WTC11 (cell line): ENCODE results near the gene NES. TPM values are rescaled to one million over a fixed set of nuclear protein-coding genes. Genes with fewer than 3 reads are reported as not detected.

Experiments used
- ATAC-seq: fragments of 200-7000 bp; cut with Tn5 transposase; 2 replicates; pipeline ENCODE4 v1.10.0; 2021; ENCODE audit warnings: mild to moderate bottlenecking, moderate library complexity
- CTCF ChIA-PET: fragments of 300-600 bp; sonication (Branson Sonifier 250); formaldehyde crosslinking; loops from one replicate; lab custom pipeline; 2021; ENCODE audit warnings: antibody characterized with exemption; lab: Charles Lee
- POLR2A ChIA-PET: fragments of 350-600 bp; sonication (Branson Sonifier 250); formaldehyde crosslinking; loops from one replicate; lab custom pipeline; 2021; ENCODE audit warnings: antibody characterized with exemption; lab: Charles Lee
- DNase-seq: peaks from one replicate; pipeline ENCODE4 v3.0.0; 2021; ENCODE audit warnings: low spot score
- H3K27ac Mint-ChIP-seq: 2 replicates; pipeline ENCODE4 v1.8.0; 2021; ENCODE audit warnings: mixed read lengths
- H3K27me3 Mint-ChIP-seq: 2 replicates; pipeline ENCODE4 v1.8.0; 2021; ENCODE audit warnings: low read depth, mild to moderate bottlenecking, moderate library complexity, mixed read lengths
- H3K36me3 Mint-ChIP-seq: 2 replicates; pipeline ENCODE4 v1.8.0; 2021; ENCODE audit warnings: mixed read lengths
- H3K4me1 Mint-ChIP-seq: 2 replicates; pipeline ENCODE4 v1.8.0; 2022; ENCODE audit warnings: mixed read lengths
- H3K4me3 Mint-ChIP-seq: 2 replicates; pipeline ENCODE4 v1.8.0; 2021; ENCODE audit warnings: mild to moderate bottlenecking, moderate library complexity, mixed read lengths
- H3K9me3 Mint-ChIP-seq: 2 replicates; pipeline ENCODE4 v1.8.0; 2021; ENCODE audit warnings: mixed read lengths
- CREB1 ChIP-seq: sonication (generic); formaldehyde crosslinking; IDR thresholded peaks from 2 replicates; pipeline ENCODE4 v1.8.0; 2023; ENCODE audit warnings: mild to moderate bottlenecking, missing genetic modification reagents
- CREM ChIP-seq: sonication (generic); formaldehyde crosslinking; IDR thresholded peaks from 2 replicates; pipeline ENCODE4 v1.8.1; 2022; ENCODE audit warnings: mild to moderate bottlenecking, missing genetic modification reagents, moderate library complexity
- EMX1 ChIP-seq: fragments of 250-450 bp; sonication (Bioruptor Pico); IDR thresholded peaks from 2 replicates; pipeline ENCODE4 v1.8.0; 2021; ENCODE audit warnings: mild to moderate bottlenecking
- ETV6 ChIP-seq: sonication (generic); formaldehyde crosslinking; IDR thresholded peaks from 2 replicates; pipeline ENCODE4 v1.8.1; 2022; ENCODE audit warnings: mild to moderate bottlenecking, missing genetic modification reagents
- HMGA2 ChIP-seq: fragments of 250-450 bp; sonication (Bioruptor Pico); IDR thresholded peaks from 2 replicates; pipeline ENCODE4 v1.4.0; 2021; ENCODE audit warnings: mild to moderate bottlenecking, moderate library complexity
- IRF2 ChIP-seq: sonication (generic); formaldehyde crosslinking; IDR thresholded peaks from 2 replicates; pipeline ENCODE4 v1.8.0; 2022; ENCODE audit warnings: low read depth, missing genetic modification reagents, borderline replicate concordance
- JAZF1 ChIP-seq: fragments of 250-450 bp; sonication (Bioruptor Pico); IDR thresholded peaks from 2 replicates; pipeline ENCODE4 v1.9.0; 2021; ENCODE audit warnings: moderate library complexity, mild to moderate bottlenecking, inconsistent platforms
- JUN ChIP-seq: sonication (generic); formaldehyde crosslinking; IDR thresholded peaks from 2 replicates; pipeline ENCODE4 v1.8.0; 2023; ENCODE audit warnings: mild to moderate bottlenecking, missing genetic modification reagents
- NFE2L1 ChIP-seq: sonication (generic); formaldehyde crosslinking; IDR thresholded peaks from 2 replicates; pipeline ENCODE4 v1.8.1; 2023; ENCODE audit warnings: missing genetic modification reagents
- OVOL2 ChIP-seq: fragments of 250-450 bp; sonication (Bioruptor Pico); IDR thresholded peaks from 2 replicates; pipeline ENCODE4 v1.9.0; 2021; ENCODE audit warnings: mild to moderate bottlenecking, borderline replicate concordance
- PREB ChIP-seq: sonication (generic); formaldehyde crosslinking; IDR thresholded peaks from 2 replicates; pipeline ENCODE4 v1.8.1; 2022; ENCODE audit warnings: mild to moderate bottlenecking, missing genetic modification reagents, moderate library complexity, borderline replicate concordance
- RELA ChIP-seq: sonication (generic); formaldehyde crosslinking; IDR thresholded peaks from 2 replicates; pipeline ENCODE4 v1.8.1; 2022; ENCODE audit warnings: missing genetic modification reagents, mild to moderate bottlenecking, borderline replicate concordance
- SMAD3 ChIP-seq: sonication (generic); formaldehyde crosslinking; IDR thresholded peaks from 2 replicates; pipeline ENCODE4 v1.8.0; 2022; ENCODE audit warnings: missing genetic modification reagents, mild to moderate bottlenecking, borderline replicate concordance
- SMAD4 ChIP-seq: sonication (generic); formaldehyde crosslinking; IDR thresholded peaks from 2 replicates; pipeline ENCODE4 v1.8.0; 2022; ENCODE audit warnings: mild to moderate bottlenecking, missing genetic modification reagents
- SOX15 ChIP-seq: fragments of 250-450 bp; sonication (Bioruptor Pico); IDR thresholded peaks from 2 replicates; pipeline ENCODE4 v1.9.0; 2021; ENCODE audit warnings: mild to moderate bottlenecking
- TCF7 ChIP-seq: sonication (generic); formaldehyde crosslinking; IDR thresholded peaks from 2 replicates; pipeline ENCODE4 v1.8.0; 2022; ENCODE audit warnings: mild to moderate bottlenecking, low read depth, missing genetic modification reagents, moderate library complexity
- TEAD4 ChIP-seq: sonication (generic); formaldehyde crosslinking; IDR thresholded peaks from 2 replicates; pipeline ENCODE4 v1.8.0; 2022; ENCODE audit warnings: mild to moderate bottlenecking, missing genetic modification reagents
- ZMAT4 ChIP-seq: fragments of 250-450 bp; sonication (Bioruptor Pico); IDR thresholded peaks from 2 replicates; pipeline ENCODE4 v1.9.0; 2021; ENCODE audit warnings: mild to moderate bottlenecking
- ZNF317 ChIP-seq: sonication (generic); formaldehyde crosslinking; IDR thresholded peaks from 2 replicates; pipeline ENCODE4 v1.8.1; 2023; ENCODE audit warnings: low read depth, mild to moderate bottlenecking, moderate library complexity, missing genetic modification reagents, borderline replicate concordance
- ZNF423 ChIP-seq: fragments of 250-450 bp; sonication (Bioruptor Pico); IDR thresholded peaks from 2 replicates; pipeline ENCODE4 v2.1.2; 2022; ENCODE audit warnings: mild to moderate bottlenecking, moderate library complexity
- total RNA-seq: library from RNA; stranded (reverse); gene quantifications from 3 replicates; pipeline ENCODE4 v1.2.3, GENCODE V29; 2021
- TF ChIP-seq, protein P1 (sequence below): sonication (generic); formaldehyde crosslinking; IDR thresholded peaks from 2 replicates; pipeline ENCODE4 v1.8.0; 2023; ENCODE audit warnings: mild to moderate bottlenecking, missing genetic modification reagents
- TF ChIP-seq, protein P2 (sequence below): fragments of 250-450 bp; sonication (Bioruptor Pico); conservative IDR thresholded peaks from 2 replicates; pipeline ENCODE4 v1.9.0; 2021; ENCODE audit warnings: mild to moderate bottlenecking
- TF ChIP-seq, protein P3 (sequence below): sonication (generic); formaldehyde crosslinking; IDR thresholded peaks from 2 replicates; pipeline ENCODE4 v1.8.1; 2022; ENCODE audit warnings: low read depth, mild to moderate bottlenecking, moderate library complexity, missing genetic modification reagents, borderline replicate concordance
- TF ChIP-seq, protein P4 (sequence below): fragments of 200-600 bp; IDR thresholded peaks from 2 replicates; pipeline ENCODE4 v1.8.0; 2022; ENCODE audit warnings: antibody characterized with exemption

Gene NES
- total RNA-seq, 1 experiment from 2014 or later: 127 TPM

DNA sequence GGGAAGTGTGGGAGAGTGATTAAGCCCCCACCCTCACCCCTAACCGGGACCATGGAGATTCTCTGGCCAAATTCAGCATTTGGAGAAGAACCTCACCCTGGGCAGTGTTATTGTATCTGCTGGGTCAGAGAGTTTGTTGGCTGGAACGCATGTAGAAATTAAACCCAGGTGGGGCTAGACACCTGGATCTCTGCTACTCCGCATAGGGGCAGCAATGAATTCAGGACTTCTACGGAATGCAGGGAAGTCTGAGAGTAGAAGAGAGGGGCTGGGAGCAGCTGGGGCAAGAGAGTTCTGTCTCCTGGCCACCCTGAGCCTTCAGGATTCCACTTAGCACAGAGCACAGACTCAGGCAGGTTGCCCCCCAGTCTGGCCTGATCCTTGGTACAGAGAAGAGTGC lies 31.8 kb upstream of the NES start:
- ATAC-seq (no peak), DNase-seq (no peak)
- peaks cover 61% of the 10 kb centered on the region for H3K4me1 Mint-ChIP-seq
- no peaks in the 10 kb centered on the region for H3K9me3 Mint-ChIP-seq
- H3K27ac Mint-ChIP-seq: no peak overlapping the region; the same call in 1 of the 2 replicates
- TF ChIP-seq, protein P1, sequence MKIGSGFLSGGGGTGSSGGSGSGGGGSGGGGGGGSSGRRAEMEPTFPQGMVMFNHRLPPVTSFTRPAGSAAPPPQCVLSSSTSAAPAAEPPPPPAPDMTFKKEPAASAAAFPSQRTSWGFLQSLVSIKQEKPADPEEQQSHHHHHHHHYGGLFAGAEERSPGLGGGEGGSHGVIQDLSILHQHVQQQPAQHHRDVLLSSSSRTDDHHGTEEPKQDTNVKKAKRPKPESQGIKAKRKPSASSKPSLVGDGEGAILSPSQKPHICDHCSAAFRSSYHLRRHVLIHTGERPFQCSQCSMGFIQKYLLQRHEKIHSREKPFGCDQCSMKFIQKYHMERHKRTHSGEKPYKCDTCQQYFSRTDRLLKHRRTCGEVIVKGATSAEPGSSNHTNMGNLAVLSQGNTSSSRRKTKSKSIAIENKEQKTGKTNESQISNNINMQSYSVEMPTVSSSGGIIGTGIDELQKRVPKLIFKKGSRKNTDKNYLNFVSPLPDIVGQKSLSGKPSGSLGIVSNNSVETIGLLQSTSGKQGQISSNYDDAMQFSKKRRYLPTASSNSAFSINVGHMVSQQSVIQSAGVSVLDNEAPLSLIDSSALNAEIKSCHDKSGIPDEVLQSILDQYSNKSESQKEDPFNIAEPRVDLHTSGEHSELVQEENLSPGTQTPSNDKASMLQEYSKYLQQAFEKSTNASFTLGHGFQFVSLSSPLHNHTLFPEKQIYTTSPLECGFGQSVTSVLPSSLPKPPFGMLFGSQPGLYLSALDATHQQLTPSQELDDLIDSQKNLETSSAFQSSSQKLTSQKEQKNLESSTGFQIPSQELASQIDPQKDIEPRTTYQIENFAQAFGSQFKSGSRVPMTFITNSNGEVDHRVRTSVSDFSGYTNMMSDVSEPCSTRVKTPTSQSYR (CRISPR knock-in tag): no peak
- TF ChIP-seq, protein P2, sequence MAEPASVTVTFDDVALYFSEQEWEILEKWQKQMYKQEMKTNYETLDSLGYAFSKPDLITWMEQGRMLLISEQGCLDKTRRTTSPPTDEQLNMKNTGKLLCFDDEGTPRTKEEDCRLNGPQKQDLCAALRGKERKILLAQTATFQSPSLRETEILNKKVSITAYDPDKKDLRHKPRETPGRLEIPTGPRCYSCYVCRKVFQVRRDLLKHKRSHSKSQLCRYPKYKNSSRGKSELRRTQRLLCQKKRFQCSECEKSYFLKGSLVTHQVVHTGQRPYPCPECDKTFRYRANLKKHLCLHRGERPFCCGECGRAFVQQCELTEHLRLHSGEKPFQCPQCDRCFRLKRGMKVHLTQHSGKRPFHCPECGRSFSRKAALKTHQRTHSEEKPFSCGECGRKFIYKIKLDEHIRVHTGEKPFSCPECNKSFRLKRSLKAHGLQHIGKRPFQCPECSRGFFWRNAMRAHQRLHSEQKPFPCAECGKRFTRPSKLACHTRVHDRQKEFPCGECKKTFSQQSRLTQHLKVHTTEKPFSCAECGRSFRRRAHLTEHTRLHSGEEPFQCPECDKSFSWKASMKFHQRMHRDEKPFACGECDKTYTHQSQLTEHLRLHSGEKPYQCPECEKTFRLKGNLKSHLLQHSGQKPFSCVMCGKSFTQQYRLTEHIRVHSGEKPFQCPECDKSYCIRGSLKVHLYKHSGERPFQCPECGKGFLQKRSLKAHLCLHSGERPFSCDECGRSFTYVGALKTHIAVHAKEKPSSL (CRISPR knock-in tag): no peak
- TF ChIP-seq, protein P3, sequence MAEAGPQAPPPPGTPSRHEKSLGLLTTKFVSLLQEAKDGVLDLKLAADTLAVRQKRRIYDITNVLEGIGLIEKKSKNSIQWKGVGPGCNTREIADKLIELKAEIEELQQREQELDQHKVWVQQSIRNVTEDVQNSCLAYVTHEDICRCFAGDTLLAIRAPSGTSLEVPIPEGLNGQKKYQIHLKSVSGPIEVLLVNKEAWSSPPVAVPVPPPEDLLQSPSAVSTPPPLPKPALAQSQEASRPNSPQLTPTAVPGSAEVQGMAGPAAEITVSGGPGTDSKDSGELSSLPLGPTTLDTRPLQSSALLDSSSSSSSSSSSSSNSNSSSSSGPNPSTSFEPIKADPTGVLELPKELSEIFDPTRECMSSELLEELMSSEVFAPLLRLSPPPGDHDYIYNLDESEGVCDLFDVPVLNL: no peak
- TF ChIP-seq JUN: no peak
- no peak for TF ChIP-seq SMAD4 (CRISPR knock-in tag)
- TF ChIP-seq RELA (CRISPR knock-in tag): no peak
- TF ChIP-seq HMGA2: no peak
- no peak for TF ChIP-seq SOX15 (CRISPR knock-in tag)
- TF ChIP-seq PREB: no peak
- TF ChIP-seq CREB1 (CRISPR knock-in tag): no peak
- no peak for TF ChIP-seq CREM (CRISPR knock-in tag)
- no peak for TF ChIP-seq EMX1 (CRISPR knock-in tag)
- TF ChIP-seq, protein P4, sequence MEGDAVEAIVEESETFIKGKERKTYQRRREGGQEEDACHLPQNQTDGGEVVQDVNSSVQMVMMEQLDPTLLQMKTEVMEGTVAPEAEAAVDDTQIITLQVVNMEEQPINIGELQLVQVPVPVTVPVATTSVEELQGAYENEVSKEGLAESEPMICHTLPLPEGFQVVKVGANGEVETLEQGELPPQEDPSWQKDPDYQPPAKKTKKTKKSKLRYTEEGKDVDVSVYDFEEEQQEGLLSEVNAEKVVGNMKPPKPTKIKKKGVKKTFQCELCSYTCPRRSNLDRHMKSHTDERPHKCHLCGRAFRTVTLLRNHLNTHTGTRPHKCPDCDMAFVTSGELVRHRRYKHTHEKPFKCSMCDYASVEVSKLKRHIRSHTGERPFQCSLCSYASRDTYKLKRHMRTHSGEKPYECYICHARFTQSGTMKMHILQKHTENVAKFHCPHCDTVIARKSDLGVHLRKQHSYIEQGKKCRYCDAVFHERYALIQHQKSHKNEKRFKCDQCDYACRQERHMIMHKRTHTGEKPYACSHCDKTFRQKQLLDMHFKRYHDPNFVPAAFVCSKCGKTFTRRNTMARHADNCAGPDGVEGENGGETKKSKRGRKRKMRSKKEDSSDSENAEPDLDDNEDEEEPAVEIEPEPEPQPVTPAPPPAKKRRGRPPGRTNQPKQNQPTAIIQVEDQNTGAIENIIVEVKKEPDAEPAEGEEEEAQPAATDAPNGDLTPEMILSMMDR: no peak
- ChIA-PET CTCF (interaction anchor here (0.8 to 25.2 kb wide), 8 partner anchors 11 to 365 kb away, joined by 3 to 1553 read pairs (median 20); partner anchors contain the start of genes INSRR, ISG20L2, METTL25B and NES), POLR2A (interaction anchor here (1.0 to 5.4 kb wide), 5 partner anchors 17 to 32 kb away, joined by 3 to 195 read pairs (median 9); partner anchors contain the start of genes ISG20L2, METTL25B and NES)
- no peaks in the 10 kb centered on the region for H3K36me3 Mint-ChIP-seq
- peak overlapping the region; percentile 84 for H3K4me3 Mint-ChIP-seq
- H3K27me3 Mint-ChIP-seq: peaks cover 13% of the 10 kb centered on the region

GRCh38 chr1:156708218-156708661 lies 31.0 kb upstream of the NES start:
- H3K9me3 Mint-ChIP-seq: no peaks in the 10 kb centered on the region
- H3K27me3 Mint-ChIP-seq: peaks cover 21% of the 10 kb centered on the region
- peak; percentile 69 for DNase-seq
- CTCF ChIA-PET: interaction anchor here (0.6 to 25.2 kb wide), 15 partner anchors 9 to 366 kb away, joined by 3 to 1553 read pairs (median 4); partner anchors contain the start of genes HAPLN2, INSRR, ISG20L2 and METTL25B
- 0 out of 2 replicates have a peak, but pooled peaks cover under 1% of the 10 kb centered on the region for H3K36me3 Mint-ChIP-seq
- H3K4me1 Mint-ChIP-seq: peaks cover 69% of the 10 kb centered on the region
- peak overlapping the region; percentile 92 for H3K27ac Mint-ChIP-seq
- peak overlapping the region; percentile 84 for H3K4me3 Mint-ChIP-seq
- POLR2A ChIA-PET: interaction anchor here (0.9 to 5.4 kb wide), 8 partner anchors 13 to 43 kb away, joined by 3 to 195 read pairs (median 8); partner anchors contain the start of genes HDGF, ISG20L2, METTL25B and NES
- peak; percentile 33 for ATAC-seq
- TF ChIP-seq TCF7 (CRISPR knock-in tag) (no peak), ZNF423 (CRISPR knock-in tag) (0 out of 2 replicates have a peak, but pooled peaks have one; percentile 7), JAZF1 (no peak), ZMAT4 (CRISPR knock-in tag) (no peak), SMAD3 (no peak), TEAD4 (CRISPR knock-in tag) (no peak), ZNF317 (CRISPR knock-in tag) (no peak), ETV6 (CRISPR knock-in tag) (no peak), NFE2L1 (CRISPR knock-in tag) (no peak), OVOL2 (no peak), IRF2 (no peak)
- TF ChIP-seq, protein P4: no peak
